GM12865 (cell line): Measurements from ENCODE around the gene C11orf21.

ENCODE experiments used
- DNase-seq: peaks from one replicate; pipeline ENCODE4 v3.0.0; 2010; ENCODE audit warnings: low read depth
- H3K4me3 ChIP-seq: 2 replicates; pipeline ENCODE4 v1.5.1; 2011; ENCODE audit warnings: mild to moderate bottlenecking, low read depth, low read length, control low read depth
- CTCF ChIP-seq: IDR thresholded peaks from 2 replicates; pipeline ENCODE4 v1.5.1; 2011; ENCODE audit warnings: low read length, control low read depth, low read depth, inconsistent platforms; ENCODE audit not compliant: insufficient read depth; ENCODE audit errors: missing control alignments

C11orf21 gene

GRCh38 chr11:2315395-2316168 is 13.9 kb upstream of the C11orf21 start:
- TF ChIP-seq CTCF, result no peak
- H3K4me3 ChIP-seq, result no peak overlapping the region
- no peak for DNase-seq

- no peak for DNase-seq
- no peak overlapping the region for H3K4me3 ChIP-seq
- no peak for TF ChIP-seq CTCF
Observed at GRCh38 chr11:2314525-2315394, 13.0 kb upstream of the C11orf21 start.

- TF ChIP-seq CTCF, result no peak
- DNase-seq, result no peak
- no peak overlapping the region for H3K4me3 ChIP-seq
Observed at GRCh38 chr11:2314136-2314524, 12.4 kb upstream of the C11orf21 start.

GRCh38 chr11:2313051-2313951 is 11.6 kb upstream of the C11orf21 start:
- no peak for TF ChIP-seq CTCF
- H3K4me3 ChIP-seq, result no peak overlapping the region
- no peak for DNase-seq

GRCh38 chr11:2312232-2313042 is 10.7 kb upstream of the C11orf21 start:
- no peak for TF ChIP-seq CTCF
- no peak overlapping the region for H3K4me3 ChIP-seq
- no peak for DNase-seq
